ENCODE results near the gene IGFALS.

IGFALS gene

DNA sequence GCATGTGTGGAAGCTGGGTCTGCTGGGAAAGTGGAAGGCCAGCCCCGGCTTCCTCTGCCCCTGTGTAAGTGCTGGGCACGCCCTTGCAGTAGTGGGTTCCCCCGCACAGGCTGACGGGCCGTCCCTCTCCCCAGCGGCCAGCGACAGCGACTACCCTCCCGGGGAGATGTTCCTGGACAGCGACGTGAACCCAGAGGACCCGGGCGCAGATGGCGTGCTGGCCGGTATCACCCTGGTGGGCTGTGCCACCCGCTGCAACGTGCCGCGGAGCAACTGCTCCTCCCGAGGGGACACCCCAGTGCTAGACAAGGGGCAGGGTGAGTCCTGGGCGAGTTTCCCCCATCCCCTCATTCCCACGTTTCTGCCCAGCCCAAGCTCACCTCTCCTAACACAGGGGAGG lies 27.7 kb downstream of the IGFALS start:
- no peak for DNase-seq (ENCODE audit: low spot score)

DNA sequence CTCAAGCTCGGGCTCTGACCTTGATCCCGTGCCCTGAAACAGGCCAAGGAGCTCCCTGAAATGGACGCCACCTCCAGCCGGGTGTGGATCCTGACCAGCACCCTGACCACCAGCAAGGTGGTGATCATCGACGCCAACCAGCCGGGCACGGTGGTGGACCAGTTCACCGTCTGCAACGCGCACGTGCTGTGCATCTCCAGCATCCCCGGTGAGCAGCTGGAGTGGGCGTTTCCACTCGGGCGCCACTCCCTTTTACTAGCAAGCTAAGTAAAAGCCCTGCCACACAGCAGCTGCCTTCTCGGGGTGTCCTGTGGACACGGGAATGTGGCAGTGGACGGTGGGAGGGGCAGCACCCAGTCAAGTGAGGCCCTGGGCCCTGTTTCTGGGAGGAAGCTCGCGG lies 28.5 kb downstream of the IGFALS start:
- no peak for DNase-seq (ENCODE audit: low spot score)

- DNase-seq (ENCODE audit: low spot score), result no peak
Observed at GRCh38 chr16:1763521-1764511, 29.7 kb downstream of the IGFALS start.

DNA sequence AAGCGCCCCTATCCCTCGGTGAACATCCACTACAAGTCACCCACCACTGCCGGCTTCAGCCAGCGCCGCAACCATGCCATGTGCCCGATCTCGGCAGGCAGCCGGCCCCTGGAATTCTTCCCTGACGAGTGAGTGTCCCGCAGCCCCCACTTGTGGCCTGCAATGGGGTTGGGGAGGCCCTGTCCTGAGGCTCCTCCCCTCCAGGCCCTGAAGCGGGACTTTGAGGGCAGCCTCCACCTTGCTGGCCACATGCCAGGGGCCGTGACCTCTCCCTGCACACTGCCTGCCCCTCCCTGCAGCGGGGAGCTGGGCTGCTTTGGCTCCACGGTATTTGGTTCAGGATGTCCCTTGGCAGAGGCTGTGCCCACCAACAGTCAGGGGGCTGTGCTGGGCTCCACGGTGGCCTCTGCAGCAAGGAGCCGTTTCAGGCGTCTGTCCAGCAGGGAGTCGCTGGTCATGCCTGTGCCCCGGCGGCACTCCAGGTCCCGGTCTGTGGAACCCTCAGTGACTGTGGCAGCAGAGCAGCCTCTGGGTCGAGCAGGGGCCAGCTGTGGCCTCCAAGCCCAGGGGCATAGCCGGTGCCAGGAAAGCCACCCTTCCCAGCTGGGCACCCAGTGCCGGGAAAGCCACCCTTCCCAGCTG lies 30.5 kb downstream of the IGFALS start:
- no peak for DNase-seq (ENCODE audit: low spot score)

GRCh38 chr16:1762196-1762878 lies 31.2 kb downstream of the IGFALS start:
- no peak for DNase-seq (ENCODE audit: low spot score)

DNA sequence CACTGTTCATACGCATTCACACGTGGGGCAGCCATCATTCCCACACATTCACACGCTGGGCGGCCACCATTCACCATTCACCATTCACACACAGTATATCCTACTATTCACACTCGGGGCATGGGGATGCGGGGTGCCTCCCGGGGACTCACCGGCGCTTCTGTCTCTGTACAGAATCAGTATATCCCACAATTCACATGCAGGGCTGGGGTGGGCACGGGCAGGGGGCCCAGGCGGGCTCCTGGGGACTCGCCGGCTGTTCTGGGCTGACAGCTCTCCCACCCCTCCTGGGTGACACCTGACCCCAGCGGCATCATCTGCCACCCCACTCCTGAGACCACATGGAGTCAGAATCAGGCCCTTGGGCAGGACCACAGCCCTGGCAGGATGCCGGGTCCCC lies 31.8 kb downstream of the IGFALS start:
- DNase-seq (ENCODE audit: low spot score), result no peak

GRCh38 chr16:1760911-1761310 lies 32.6 kb downstream of the IGFALS start:
- no peak for DNase-seq (ENCODE audit: low spot score)

DNA sequence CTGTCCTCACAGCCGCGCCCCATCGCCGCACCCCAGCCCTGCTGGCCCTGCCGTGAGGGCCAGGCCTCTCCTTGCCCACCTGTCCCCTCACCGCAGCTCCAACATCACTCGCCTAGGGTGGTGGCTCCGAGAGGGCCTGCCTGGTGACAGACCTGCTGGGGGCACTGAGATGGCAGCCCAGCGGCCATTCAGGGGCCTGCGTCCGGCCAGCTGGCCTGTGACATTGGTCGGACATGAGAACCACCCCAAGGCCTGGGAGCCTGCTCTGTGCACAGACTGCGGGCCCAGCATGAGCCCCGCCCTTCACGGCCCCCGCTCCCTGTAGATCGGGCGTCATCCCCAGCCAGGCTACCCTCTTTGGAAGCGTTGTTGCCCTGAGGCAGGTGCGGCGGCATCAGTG lies 34.0 kb downstream of the IGFALS start:
- DNase-seq (ENCODE audit: low spot score), result no peak

- DNase-seq (ENCODE audit: low spot score), result no peak
Observed at GRCh38 chr16:1758923-1759322, 34.6 kb downstream of the IGFALS start.

- no peak for DNase-seq (ENCODE audit: low spot score)
Observed at GRCh38 chr16:1757714-1758461, 35.6 kb downstream of the IGFALS start.

DNA sequence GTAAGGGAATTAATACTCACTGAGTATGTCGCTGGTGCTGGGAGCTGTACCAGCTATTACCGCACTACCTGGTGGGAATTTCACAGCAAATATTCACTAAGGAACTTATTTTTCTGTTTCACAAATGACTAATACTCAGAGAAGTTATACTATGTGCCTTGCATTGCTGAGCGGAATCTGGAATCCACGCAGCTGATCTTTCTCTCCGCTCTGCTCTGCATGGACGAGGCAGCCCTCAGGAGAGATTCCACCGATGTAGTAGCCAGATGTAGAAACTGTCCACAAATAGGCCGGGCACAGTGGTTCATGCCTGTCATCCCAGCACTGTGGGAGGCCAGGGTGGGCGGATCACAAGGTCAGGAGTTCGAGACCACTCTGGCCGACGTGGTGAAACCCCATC lies 39.3 kb downstream of the IGFALS start:
- no peak for DNase-seq (ENCODE audit: low spot score)

GRCh38 chr16:1752853-1753252 lies 40.7 kb downstream of the IGFALS start:
- no peak for DNase-seq (ENCODE audit: low spot score)

DNA sequence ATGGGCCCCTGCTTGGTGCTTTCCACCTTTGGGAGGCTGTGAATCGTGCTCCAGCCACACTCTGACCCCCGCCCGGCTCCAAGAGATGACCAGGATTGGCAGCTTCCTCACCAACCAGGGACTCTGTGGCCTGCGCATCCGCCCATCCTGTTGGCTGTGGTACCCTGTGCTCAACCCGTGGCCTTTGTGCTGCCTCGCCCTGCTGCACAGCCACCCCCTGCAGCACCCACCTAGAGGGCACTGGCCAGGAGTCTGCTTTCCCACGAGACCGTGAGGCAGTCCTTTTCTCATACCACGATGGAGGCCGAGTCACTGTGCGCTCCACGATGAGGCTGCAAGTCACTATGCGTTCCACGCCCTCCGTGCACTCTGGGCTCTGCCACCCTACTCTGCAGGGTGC lies 41.6 kb downstream of the IGFALS start:
- no peak for DNase-seq (ENCODE audit: low spot score)

- DNase-seq (ENCODE audit: low spot score), result no peak
Observed at GRCh38 chr16:1749152-1750117, 44.1 kb downstream of the IGFALS start.

DNA sequence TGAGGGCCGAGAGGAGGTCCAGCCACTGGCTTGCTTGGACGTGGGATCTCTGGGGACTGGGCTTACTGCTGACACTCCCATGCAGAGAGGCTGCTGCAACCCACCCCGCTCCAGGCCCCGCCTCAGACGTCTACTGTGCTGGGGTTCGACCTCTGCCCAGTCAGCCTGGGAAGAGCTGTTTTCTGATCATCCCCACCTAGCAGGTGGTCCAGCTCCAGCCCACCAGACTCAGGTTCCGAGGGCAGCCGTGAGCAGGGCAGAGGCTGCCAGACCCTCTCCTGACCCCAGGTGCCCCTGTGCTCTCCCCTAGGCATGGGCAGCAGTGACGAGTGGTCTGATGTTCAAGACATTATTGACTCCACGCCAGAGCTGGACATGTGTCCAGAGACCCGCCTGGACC lies 45.6 kb downstream of the IGFALS start:
- DNase-seq (ENCODE audit: low spot score), result no peak

DNA sequence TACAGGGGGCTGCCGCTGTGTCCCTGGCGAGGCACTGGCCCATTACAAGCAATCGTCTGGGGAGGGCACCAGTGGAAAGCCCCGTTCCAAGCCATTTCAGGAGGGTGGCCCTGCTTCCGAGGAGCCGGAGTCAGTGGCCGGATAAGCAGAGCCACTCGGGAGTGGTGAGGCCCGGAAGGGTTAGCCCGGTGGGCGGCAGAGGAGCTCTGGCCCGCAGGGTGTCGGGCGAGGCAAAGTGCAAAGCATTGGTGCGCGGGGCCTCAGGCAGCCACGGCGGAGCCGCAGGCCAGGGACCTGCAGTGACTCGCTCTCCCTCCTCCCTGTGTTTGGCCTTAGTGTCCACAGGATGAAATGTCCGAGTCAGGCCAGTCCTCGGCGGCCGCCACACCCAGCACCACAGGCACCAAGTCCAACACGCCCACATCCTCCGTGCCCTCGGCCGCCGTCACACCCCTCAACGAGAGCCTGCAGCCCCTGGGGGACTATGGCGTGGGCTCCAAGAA lies 46.8 kb downstream of the IGFALS start:
- no peak for DNase-seq (ENCODE audit: low spot score)

GRCh38 chr16:1745900-1746692 lies 47.4 kb downstream of the IGFALS start:
- no peak for DNase-seq (ENCODE audit: low spot score)

DNA sequence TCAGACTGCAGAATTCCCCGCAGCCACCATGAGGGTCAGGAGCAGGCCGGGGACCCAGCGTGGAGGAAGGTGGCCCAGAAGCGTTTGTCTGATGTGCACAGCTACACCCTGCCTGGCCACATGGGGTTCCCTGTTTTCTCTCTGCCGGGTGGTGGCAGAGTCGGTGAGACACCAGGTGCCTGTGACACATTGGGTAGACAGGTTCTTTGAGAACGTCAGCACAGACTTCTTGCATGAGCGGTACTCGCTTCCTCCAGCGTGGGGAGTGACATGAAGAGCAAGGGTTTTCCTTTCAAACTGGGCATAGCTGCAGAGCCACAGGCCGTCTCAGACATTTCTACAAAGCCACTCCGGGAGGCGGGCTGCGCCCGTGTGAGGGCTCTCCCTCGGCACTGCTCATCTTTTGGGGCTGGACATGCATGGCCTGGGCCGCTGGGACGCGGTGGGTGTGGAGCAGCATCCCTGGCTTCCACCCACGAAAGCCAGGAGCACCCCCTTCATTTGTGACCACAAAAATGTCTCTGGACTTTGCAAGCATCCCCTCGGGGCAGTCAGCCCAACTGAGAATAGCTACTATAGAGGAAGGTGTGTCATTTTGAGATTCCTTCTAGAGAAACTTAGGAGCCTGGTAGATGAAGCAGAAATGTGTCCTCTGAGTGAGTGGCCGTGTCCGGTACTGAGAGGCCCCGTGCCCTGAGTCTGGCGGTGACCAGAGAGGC lies 48.2 kb downstream of the IGFALS start:
- DNase-seq (ENCODE audit: low spot score), result no peak

DNA sequence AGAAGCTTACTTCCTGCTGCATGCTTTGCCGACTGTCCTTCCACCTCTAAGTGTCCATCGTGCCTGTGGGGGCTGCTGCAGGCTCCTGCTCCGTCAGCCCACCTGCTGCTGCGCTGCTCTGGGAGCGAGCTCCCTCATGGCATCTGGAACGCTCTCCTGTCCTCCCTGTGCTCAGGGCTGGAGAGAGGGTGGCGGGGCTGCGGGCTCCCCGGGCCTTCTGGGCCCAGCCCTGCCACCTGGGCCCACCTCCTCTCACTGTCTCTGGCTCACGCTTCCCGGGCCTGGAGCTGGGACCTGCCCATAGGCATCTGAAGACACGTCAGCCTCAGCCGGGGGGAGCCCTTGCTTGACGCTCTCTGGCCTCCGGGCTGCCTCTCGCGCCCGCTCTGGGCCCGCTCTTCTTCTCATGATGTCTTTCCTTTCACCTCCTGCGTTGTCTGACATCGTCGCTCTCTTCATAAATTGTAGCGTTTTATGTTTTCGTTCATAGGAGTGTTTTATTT lies 49.1 kb downstream of the IGFALS start:
- no peak for DNase-seq (ENCODE audit: low spot score)

Measured in germinal center (tissue), 1 donor.